ENCODE measurements around the gene ATP6V1C2.

GRCh38 chr2:10733980-10734379 lies 12.6 kb downstream of the ATP6V1C2 start:
- TF ChIP-seq ESRRA (IDR thresholded peaks at IDR 0.05; ENCODE audit: borderline replicate concordance, low read length) (no peak), POLR2A (IDR thresholded peaks at IDR 0.05; ENCODE audit: low read length) (no peak), EP300 (IDR thresholded peaks at IDR 0.05) (no peak)
